K562 (cell line): ENCODE data around the gene PDE11A. TPM values are rescaled to one million over a fixed set of nuclear protein-coding genes. Genes with fewer than 3 reads are reported as not detected.
A peak's percentile ranks its signal among the peaks of the same experiment; 100 is the strongest.

Experiments
- ATF7 ChIP-seq: fragments of 450-650 bp; IDR thresholded peaks from 2 replicates; pipeline ENCODE4 v1.7.1; 2014; ENCODE audit warnings: mild to moderate bottlenecking, moderate library complexity
- BACH1 ChIP-seq: fragments of 200-800 bp; sonication (Bioruptor generic); IDR thresholded peaks from 2 replicates; pipeline ENCODE4 v1.6.1; 2016; ENCODE audit warnings: missing genetic modification characterization, missing compliant biosample characterization
- CBFA2T2 ChIP-seq: fragments of 450-650 bp; conservative IDR thresholded peaks from 2 replicates; pipeline ENCODE4 v1.6.1; 2017; ENCODE audit warnings: mild to moderate bottlenecking
- CBFA2T3 ChIP-seq: fragments of 450-650 bp; IDR thresholded peaks from 2 replicates; pipeline ENCODE4 v1.6.1; 2017
- DPF2 ChIP-seq: fragments of 450-650 bp; IDR thresholded peaks from 2 replicates; pipeline ENCODE4 v1.6.1; 2016
- HDAC3 ChIP-seq: fragments of 450-650 bp; IDR thresholded peaks from 2 replicates; pipeline ENCODE4 v1.6.1; 2018; ENCODE audit warnings: borderline replicate concordance, mild to moderate bottlenecking, moderate library complexity; ENCODE audit not compliant: partially characterized antibody
- KLF13 ChIP-seq: fragments of 450-650 bp; IDR thresholded peaks from 2 replicates; pipeline ENCODE4 v1.6.1; 2016; ENCODE audit warnings: missing genetic modification characterization, low read depth, mild to moderate bottlenecking, missing compliant biosample characterization, moderate library complexity, borderline replicate concordance
- MCM3 ChIP-seq: fragments of 450-650 bp; IDR thresholded peaks from 2 replicates; pipeline ENCODE4 v1.6.1; 2016
- NCOA6 ChIP-seq: fragments of 450-650 bp; IDR thresholded peaks from 2 replicates; pipeline ENCODE4 v1.6.1; 2017; ENCODE audit warnings: mild to moderate bottlenecking
- NFATC3 ChIP-seq: fragments of 450-650 bp; IDR thresholded peaks from 2 replicates; pipeline ENCODE4 v1.6.1; 2017; ENCODE audit warnings: mild to moderate bottlenecking
- PTTG1 ChIP-seq: fragments of 450-650 bp; IDR thresholded peaks from 2 replicates; pipeline ENCODE4 v1.6.1; 2016; ENCODE audit warnings: low read depth, mild to moderate bottlenecking, missing genetic modification characterization, missing compliant biosample characterization
- SMAD1 ChIP-seq: fragments of 150-350 bp; IDR thresholded peaks from 2 replicates; pipeline ENCODE4 v1.6.1; 2014; ENCODE audit warnings: low read length, low read depth; ENCODE audit not compliant: partially characterized antibody
- SMAD4 ChIP-seq: fragments of 250-450 bp; sonication (Bioruptor Pico); conservative IDR thresholded peaks from 2 replicates; pipeline ENCODE4 v1.8.0; 2021; ENCODE audit warnings: inconsistent platforms, mild to moderate bottlenecking, moderate library complexity
- TRIM25 ChIP-seq: fragments of 450-650 bp; IDR thresholded peaks from 2 replicates; pipeline ENCODE4 v1.7.0; 2016; ENCODE audit warnings: borderline replicate concordance
- ZBTB17 ChIP-seq: fragments of 450-650 bp; formaldehyde crosslinking; IDR thresholded peaks from 2 replicates; pipeline ENCODE4 v1.4.0; 2020; ENCODE audit warnings: mild to moderate bottlenecking
- ZKSCAN1 ChIP-seq: fragments of 150-350 bp; IDR thresholded peaks from 2 replicates; pipeline ENCODE4 v1.6.1; 2016; ENCODE audit warnings: low read depth, low read length
- ZNF444 ChIP-seq: fragments of 250-450 bp; sonication (Bioruptor Pico); IDR thresholded peaks from 2 replicates; pipeline ENCODE4 v1.4.0; 2020; ENCODE audit warnings: mild to moderate bottlenecking, moderate library complexity
- ZNF589 ChIP-seq: fragments of 200-800 bp; sonication (Bioruptor generic); IDR thresholded peaks from 2 replicates; pipeline ENCODE4 v1.6.1; 2016; ENCODE audit warnings: low read depth, missing genetic modification characterization, missing compliant biosample characterization
- polyA plus RNA-seq, 8 experiments: library from polyadenylated mRNA; depleted of rRNA in 4 of 8; stranded (reverse) in 5 of 8; unstranded in 3 of 8; fragments of >200 nt; fragmentation: Nextera tagmentation in 2 of 8; fragmentation: Illumina TruSeq in 1 of 8; extraction: Ambion mirVana in 2 of 8; extraction: Trizol in 1 of 8; gene quantifications; 2 replicates each; pipeline versions ENCODE4 v1.2.1 to v1.2.3, GENCODE V29; 2011 to 2014; ENCODE audit warnings: inconsistent platforms in 1 of 8, missing spikeins in 1 of 8
- total RNA-seq, 7 experiments: library from RNA; depleted of rRNA in 6 of 7; stranded (reverse); fragments of >200 nt in 6 of 7; fragmentation: Illumina TruSeq in 2 of 7; extraction: Trizol in 2 of 7; gene quantifications; 2 replicates each; pipeline versions ENCODE4 v1.2.1 to v1.2.3, GENCODE V29; 2011 to 2021; ENCODE audit warnings: low replicate concordance in 1 of 7
- TF ChIP-seq, protein P1 (sequence below), 2 experiments: fragments of 450-650 bp; IDR thresholded peaks; 2 replicates each; pipeline ENCODE4 v1.6.1; 2016; ENCODE audit warnings: mild to moderate bottlenecking in 2 of 2, borderline replicate concordance in 1 of 2, low read depth in 1 of 2, moderate library complexity in 1 of 2

PDE11A gene
- total and polyA plus RNA-seq, 9 of the 15 experiments (the other 6 are each of a cell fraction or from before 2014, with no cell fraction given): 3.2 to 22.1 (median 5.7) TPM

DNA sequence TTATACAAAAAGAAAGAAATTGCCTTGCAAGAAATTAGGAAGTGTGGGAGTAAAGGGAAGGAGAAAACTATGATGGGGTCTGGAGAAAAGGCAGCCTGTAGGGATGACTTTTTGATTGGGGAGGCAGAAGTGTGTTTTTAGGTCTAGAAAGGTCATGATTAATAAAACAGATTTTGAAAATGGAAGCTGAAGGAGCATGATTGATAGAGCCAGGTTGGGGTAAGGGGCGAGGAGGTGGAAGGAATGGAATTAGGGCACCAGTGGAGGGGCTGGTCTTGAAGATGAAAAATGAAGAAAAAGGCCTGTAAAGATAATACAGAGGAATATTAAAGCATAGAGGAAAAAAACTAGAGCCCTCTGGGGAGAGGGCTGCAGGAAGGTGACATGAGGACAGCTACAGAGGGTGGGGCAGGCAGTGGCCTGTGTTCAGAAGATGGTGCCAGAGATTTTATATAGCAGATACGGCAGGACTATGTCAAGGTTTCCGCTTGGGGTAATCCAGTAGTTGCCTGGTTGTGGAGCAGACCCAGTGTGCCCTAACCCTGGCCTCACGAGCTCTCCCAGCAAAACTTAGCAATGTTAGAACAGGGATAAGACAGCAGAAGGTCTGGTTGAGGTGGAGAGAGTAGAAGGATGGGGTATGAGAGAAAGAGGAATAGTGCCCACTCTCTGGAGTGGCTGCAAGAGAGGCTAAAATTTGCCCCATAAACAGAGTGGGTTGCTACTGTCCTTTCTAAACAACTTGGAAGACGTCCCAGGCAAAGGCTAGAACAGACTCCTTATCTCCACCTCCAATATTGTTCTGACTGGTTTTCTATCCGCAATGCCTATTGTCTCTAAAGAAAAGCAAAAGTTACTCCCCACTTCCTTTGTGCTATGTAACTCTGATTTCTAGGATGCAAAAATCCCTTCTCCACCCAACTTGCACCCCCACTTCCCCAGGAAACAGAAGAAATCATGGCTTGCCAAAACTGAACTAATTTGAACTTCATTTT, 392.7 kb downstream of the PDE11A start (continued):
- TF ChIP-seq, protein P1, sequence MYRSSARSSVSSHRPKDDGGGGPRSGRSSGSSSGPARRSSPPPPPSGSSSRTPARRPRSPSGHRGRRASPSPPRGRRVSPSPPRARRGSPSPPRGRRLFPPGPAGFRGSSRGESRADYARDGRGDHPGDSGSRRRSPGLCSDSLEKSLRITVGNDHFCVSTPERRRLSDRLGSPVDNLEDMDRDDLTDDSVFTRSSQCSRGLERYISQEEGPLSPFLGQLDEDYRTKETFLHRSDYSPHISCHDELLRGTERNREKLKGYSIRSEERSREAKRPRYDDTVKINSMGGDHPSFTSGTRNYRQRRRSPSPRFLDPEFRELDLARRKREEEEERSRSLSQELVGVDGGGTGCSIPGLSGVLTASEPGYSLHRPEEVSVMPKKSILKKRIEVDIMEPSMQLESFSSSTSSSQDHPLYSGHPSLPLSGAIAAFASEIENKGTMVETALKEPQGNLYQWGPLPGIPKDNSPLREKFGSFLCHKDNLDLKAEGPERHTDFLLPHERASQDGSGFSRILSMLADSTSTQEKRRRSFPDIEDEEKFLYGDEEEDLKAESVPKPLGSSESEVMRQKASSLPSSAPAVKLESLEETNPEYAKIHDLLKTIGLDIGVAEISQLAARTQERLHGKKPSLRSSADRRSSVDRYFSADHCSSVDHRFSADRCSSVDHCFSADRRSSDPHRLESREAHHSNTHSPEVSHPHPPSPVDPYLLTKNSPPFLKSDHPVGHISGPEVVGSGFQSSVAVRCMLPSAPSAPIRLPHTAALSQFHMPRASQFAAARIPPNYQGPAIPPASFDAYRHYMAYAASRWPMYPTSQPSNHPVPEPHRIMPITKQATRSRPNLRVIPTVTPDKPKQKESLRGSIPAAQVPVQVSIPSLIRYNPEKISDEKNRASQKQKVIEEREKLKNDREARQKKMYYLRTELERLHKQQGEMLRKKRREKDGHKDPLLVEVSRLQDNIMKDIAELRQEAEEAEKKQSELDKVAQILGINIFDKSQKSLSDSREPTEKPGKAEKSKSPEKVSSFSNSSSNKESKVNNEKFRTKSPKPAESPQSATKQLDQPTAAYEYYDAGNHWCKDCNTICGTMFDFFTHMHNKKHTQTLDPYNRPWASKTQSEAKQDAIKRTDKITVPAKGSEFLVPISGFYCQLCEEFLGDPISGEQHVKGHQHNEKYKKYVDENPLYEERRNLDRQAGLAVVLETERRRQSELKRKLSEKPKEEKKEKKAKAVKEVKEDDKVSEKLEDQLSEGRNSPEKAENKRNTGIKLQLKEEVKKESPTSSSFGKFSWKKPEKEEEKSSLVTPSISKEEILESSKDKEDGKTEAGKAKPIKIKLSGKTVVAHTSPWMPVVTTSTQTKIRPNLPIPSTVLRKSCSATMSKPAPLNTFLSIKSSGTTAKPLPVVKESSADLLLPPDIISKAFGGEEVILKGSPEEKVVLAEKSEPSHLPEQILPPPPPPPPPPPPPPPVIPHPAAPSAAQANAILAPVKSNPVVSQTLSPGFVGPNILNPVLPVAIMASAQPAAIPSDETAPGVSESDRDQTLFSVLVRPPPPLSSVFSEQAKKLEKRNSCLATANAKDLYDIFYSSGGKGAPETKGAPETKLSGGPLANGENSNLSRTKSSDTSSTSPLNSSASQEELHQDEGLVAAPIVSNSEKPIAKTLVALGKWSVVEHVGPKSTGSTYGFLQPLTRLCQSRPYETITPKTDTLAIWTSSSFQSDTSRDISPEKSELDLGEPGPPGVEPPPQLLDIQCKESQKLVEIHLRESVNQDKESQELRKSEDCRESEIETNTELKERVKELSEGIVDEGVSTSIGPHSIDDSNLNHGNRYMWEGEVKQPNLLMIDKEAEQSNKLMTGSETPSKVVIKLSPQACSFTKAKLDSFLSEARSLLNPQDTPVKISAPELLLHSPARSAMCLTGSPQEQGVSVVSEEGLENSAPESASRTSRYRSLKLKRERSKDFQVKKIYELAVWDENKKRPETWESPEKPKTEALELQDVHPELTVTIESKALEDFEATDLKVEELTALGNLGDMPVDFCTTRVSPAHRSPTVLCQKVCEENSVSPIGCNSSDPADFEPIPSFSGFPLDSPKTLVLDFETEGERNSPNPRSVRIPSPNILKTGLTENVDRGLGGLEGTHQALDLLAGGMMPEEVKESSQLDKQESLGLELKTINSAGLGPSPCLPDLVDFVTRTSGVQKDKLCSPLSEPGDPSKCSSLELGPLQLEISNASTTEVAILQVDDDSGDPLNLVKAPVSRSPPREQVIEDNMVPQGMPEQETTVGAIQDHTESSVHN (IDR thresholded peaks at IDR 0.05; ENCODE audit: borderline replicate concordance in 1 of 2, low read depth in 1 of 2): no peak
- TF ChIP-seq CBFA2T3 (peak; percentile 71), PTTG1 (tag) (0 out of 2 replicates have a peak, but pooled peaks have one; percentile 54), SMAD1 (no peak), BACH1 (no peak), MCM3 (no peak), KLF13 (tag) (no peak), ZNF444 (CRISPR knock-in tag) (no peak), SMAD4 (CRISPR knock-in tag) (peak; percentile 73), TRIM25 (no peak), ZKSCAN1 (no peak), NFATC3 (no peak), ZBTB17 (CRISPR knock-in tag) (no peak), DPF2 (peak; percentile 76; the same call in 1 of the 2 replicates), ATF7 (peak; percentile 67; the same call in 1 of the 2 replicates), ZNF589 (no peak), CBFA2T2 (0 out of 2 replicates have a peak, but pooled peaks have one; percentile 22), HDAC3 (no peak), NCOA6 (no peak)
